GM21367 (cell line): Measurements from ENCODE around the gene EYA2.

Source experiments
- ATAC-seq: cut with Tn5 transposase; IDR thresholded peaks from one replicate; pipeline ENCODE4 v1.9.1; 2021; ENCODE audit not compliant: unreplicated experiment

The EYA2 gene

GRCh38 chr20:47133809-47134456 lies 239.3 kb downstream of the EYA2 start:
- ATAC-seq, result no peak

- no peak for ATAC-seq
Measured at GRCh38 chr20:47136782-47137181, 242.1 kb downstream of the EYA2 start.

- ATAC-seq, result no peak
Measured at GRCh38 chr20:47137231-47137870, 242.7 kb downstream of the EYA2 start.

DNA sequence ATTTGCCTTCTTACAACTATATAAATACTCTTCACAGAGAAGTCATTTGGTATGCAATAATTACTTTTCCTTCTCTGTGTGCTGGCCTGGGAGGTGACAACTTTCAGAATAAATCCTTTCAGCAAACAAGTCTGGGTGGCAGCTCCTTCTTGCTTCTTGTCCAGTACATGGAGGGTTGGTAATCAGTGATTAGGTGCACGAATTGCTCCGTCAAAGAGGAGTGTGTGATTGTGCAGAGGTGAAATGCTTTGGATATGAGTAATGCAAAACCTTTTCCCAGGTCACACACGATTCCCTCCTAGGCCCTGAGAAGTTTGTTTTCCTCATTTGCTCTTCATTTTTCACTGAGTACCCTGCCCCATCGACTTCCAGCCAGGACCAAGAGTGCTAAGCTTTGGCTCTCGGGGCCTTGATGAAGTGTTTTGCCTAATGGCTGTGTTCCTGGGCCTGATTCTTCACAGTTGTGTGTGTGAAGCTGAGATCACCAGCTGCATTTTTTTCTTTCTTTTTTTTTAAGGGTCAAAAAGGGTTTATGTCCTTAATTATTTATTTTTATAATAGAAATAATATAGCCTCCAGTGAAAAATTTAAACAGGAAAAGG lies 245.4 kb downstream of the EYA2 start:
- no peak for ATAC-seq

GRCh38 chr20:47141350-47141921 lies 246.8 kb downstream of the EYA2 start:
- no peak for ATAC-seq

GRCh38 chr20:47141941-47142773 lies 247.5 kb downstream of the EYA2 start:
- no peak for ATAC-seq

GRCh38 chr20:47142774-47143170 lies 248.1 kb downstream of the EYA2 start:
- no peak for ATAC-seq

- ATAC-seq, result no peak
Measured at GRCh38 chr20:47143657-47144056, 249.0 kb downstream of the EYA2 start.

DNA sequence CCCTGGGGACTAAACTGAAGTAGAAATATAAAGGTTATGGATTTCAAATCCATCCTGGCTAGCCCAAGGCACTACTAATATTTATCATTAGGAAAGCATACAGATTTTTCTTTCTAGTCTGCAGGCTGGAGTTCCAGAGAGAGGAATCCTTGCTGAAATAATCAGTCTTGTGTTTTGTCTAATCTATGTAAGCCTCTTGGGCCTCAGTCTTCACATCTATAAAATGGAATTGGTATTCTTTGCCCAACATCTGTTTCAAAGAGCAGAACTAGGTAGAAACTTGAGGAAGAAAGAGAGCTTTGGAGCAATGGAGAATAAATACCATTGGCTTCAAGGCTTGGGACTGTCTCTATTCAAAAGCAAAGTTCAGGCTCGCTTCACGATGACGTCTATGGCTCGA lies 249.8 kb downstream of the EYA2 start:
- no peak for ATAC-seq

GRCh38 chr20:47146686-47147085 lies 252.0 kb downstream of the EYA2 start:
- no peak for ATAC-seq

DNA sequence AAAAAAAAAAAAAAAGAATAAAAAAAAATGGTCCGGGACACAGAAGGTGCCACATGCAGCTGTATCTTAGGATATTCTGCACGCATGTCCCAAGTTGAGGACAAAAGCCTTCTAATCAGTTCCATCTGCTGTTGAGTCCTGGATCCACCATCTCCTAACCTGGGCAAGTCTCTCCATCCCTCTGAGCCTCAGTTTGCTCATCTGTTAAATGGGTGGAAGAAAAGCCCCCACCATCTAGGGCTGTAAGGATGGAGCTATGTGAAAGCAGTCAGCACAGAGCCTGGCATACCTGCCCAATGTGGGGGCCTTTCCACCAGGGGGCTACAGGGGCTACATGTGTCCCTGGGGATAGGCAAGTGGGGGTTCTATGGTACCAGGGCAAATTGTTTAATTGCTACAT lies 253.4 kb downstream of the EYA2 start:
- no peak for ATAC-seq

DNA sequence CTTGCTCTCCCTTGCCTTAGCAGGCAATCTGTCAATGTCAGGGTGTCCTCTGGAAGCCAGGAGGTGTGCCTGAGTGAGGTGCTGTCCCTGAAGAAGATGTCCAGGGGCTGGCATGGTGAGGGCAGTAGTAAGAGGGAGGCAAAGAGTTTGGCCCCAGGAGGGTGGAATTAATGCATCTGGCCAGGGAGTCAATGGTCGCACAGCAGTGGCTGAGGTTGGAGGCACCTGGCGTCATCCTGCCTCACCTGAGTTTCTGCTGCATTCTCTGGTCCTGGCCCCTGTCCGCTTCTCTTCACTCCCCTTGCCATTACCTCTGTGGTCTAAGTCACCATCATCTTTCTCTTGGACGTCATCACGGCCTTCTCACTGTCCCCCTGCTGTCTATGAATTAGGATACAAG lies 255.3 kb downstream of the EYA2 start:
- no peak for ATAC-seq

GRCh38 chr20:47150403-47151152 lies 255.9 kb downstream of the EYA2 start:
- no peak for ATAC-seq

DNA sequence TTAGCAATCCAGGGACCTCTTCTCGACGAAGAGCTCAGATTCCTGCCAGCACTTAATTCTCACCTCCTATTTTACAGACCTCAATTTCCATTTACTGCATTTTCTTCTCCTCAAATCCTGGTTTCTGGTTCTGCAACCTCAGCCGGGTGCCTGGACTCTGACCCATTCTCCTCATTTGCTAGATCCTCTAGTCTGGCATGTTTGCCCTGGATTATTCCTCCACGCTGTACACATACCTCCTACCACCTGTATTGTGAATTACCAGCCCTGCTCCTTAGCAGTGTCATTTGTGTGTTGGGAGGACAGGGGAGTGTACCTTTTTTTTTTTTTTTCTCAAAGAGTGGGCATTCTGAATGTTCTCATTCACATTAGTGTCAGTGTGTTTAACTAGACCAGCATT lies 257.4 kb downstream of the EYA2 start:
- no peak for ATAC-seq

DNA sequence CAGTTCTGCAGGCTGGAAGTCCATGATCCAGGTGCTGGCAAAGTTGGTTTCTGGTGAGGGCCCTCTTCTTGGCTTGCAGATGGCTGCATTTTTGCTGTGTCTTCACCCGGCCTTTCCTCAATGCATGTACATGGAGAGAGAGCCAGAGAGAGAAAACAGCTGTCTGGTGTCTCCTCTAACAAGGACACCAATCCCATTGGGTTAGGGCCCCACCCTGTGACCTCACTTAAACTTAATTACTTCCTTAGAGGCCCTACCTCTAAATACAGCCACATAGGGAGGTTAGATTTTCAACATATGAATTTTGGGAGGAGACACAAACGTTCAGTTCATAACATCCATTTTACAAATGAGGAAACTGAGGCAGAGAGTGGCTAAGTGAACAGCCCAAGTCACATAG lies 259.4 kb downstream of the EYA2 start:
- no peak for ATAC-seq

- no peak for ATAC-seq
Measured at GRCh38 chr20:47156301-47157137, 261.9 kb downstream of the EYA2 start.

- ATAC-seq, result no peak
Measured at GRCh38 chr20:47159166-47159565, 264.5 kb downstream of the EYA2 start.

GRCh38 chr20:47160240-47160639 lies 265.6 kb downstream of the EYA2 start:
- ATAC-seq, result no peak

- ATAC-seq, result no peak
Measured at GRCh38 chr20:47160992-47161391, 266.3 kb downstream of the EYA2 start.

GRCh38 chr20:47161411-47161810 lies 266.8 kb downstream of the EYA2 start:
- ATAC-seq, result no peak
